Body of pancreas (tissue), 4 donors: ENCODE results near the gene CRPPA. TPM values are rescaled to one million over a fixed set of nuclear protein-coding genes. Genes with fewer than 3 reads are reported as not detected.
"Not testable (repeated sequence)": the region's sequence is repeated elsewhere in the genome, so short reads cannot be mapped to it uniquely, and the experiment has no call there.

Experiments used
- ATAC-seq: fragments of 150-250 bp; one replicate; pipeline ENCODE4 v1.9.1; 2016
- DNase-seq, 4 donors: peaks; one replicate each; pipeline ENCODE4 v3.0.0-alpha.2; 2019
- H3K27ac ChIP-seq, 4 donors: fragments of 200-600 bp; sonication (generic); 1 replicate in 3 of 4; 2 replicates in 1 of 4; pipeline versions ENCODE4 v1.5.1 to v1.6.1; 2016 to 2019; ENCODE audit warnings: mild to moderate bottlenecking in 1 of 4, mixed read lengths in 1 of 4, moderate library complexity in 1 of 4
- H3K27me3 ChIP-seq, 2 donors: fragments of 200-600 bp; sonication (generic); one replicate each; pipeline ENCODE4 v1.6.0; 2016; ENCODE audit warnings: mild to moderate bottlenecking in 1 of 2
- H3K36me3 ChIP-seq, 2 donors: fragments of 200-600 bp; sonication (generic); replicated peaks in 1 of 2; 2 replicates each; pipeline ENCODE4 v1.5.1; 2016; ENCODE audit warnings: low read depth in 2 of 2; ENCODE audit not compliant: insufficient read depth in 1 of 2
- H3K4me1 ChIP-seq: fragments of 200-600 bp; sonication (generic); one replicate; pipeline ENCODE4 v1.6.0; 2016
- H3K4me3 ChIP-seq, 2 donors: fragments of 200-600 bp; sonication (generic); 1 replicate in 1 of 2; 2 replicates in 1 of 2; pipeline ENCODE4 v1.5.1; 2016 to 2019
- H3K9me3 ChIP-seq, 3 donors: fragments of 200-600 bp; sonication (generic); 1 replicate in 2 of 3; 2 replicates in 1 of 3; pipeline ENCODE4 v1.5.1; 2016
- POLR2A ChIP-seq, 3 donors: fragments of 450-650 bp; IDR thresholded peaks; one replicate each; pipeline ENCODE4 v1.6.1; 2016; ENCODE audit warnings: antibody characterized with exemption in 3 of 3, mild to moderate bottlenecking in 2 of 3
- WGBS, 2 donors: methylation state at CpG; one replicate each; pipeline ENCODE4 v1.1.5; 2017; 5-methylcytosine and 5-hydroxymethylcytosine counted together
- intact Hi-C: fragments of 100-400 bp; cut with DNase I; formaldehyde crosslinking; loops from one replicate; pipeline ENCODE4 v1.15.1; 2023
- total RNA-seq, 2 donors: library from RNA; depleted of rRNA; stranded (reverse); fragments of >200 nt; gene quantifications; one replicate each; pipeline ENCODE4 v1.1.0, GENCODE V29; 2016
- TF ChIP-seq, protein P1 (sequence below), 7 experiments: fragments of 450-650 bp in 4 of 7; fragments of 200-600 bp in 3 of 7; sonication (generic) in 3 of 7; IDR thresholded peaks; one replicate each; pipeline ENCODE4 v1.5.1; 2016 to 2019; ENCODE audit warnings: antibody characterized with exemption in 7 of 7

The CRPPA gene
- total RNA-seq, 2 donors from 2014 or later, result 0.66 to 1.0 TPM

DNA sequence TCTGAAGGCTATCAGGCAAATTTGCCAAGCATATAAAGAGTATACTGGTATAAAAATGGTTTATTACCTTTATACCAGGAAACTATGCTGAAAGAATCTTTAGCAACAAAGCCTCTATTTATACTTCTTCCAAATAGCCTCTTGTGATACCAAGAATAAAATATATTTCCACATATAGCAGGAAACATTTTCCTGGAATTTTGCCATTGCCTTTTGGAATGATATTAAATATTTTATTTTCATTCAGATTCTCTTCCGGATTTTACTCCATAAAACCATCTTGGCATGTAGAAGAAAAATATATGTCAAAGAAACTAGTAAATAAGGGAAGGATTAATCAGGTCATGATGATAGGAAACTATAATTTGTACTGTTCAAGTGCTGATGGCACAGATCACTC is 26.5 kb upstream of the CRPPA start:
- no peak overlapping the region for H3K27ac ChIP-seq
- ATAC-seq, result no peak
- no peaks in the 10 kb centered on the region for H3K9me3 ChIP-seq
- H3K36me3 ChIP-seq, result no peaks in the 10 kb centered on the region
- TF ChIP-seq, protein P1, sequence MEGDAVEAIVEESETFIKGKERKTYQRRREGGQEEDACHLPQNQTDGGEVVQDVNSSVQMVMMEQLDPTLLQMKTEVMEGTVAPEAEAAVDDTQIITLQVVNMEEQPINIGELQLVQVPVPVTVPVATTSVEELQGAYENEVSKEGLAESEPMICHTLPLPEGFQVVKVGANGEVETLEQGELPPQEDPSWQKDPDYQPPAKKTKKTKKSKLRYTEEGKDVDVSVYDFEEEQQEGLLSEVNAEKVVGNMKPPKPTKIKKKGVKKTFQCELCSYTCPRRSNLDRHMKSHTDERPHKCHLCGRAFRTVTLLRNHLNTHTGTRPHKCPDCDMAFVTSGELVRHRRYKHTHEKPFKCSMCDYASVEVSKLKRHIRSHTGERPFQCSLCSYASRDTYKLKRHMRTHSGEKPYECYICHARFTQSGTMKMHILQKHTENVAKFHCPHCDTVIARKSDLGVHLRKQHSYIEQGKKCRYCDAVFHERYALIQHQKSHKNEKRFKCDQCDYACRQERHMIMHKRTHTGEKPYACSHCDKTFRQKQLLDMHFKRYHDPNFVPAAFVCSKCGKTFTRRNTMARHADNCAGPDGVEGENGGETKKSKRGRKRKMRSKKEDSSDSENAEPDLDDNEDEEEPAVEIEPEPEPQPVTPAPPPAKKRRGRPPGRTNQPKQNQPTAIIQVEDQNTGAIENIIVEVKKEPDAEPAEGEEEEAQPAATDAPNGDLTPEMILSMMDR (IDR thresholded peaks at IDR 0.05), result no peak
- TF ChIP-seq POLR2A (IDR thresholded peaks at IDR 0.05), result no peak
- 41 to 44% methylated on average over 1 of the region's 1 CpG for WGBS, 2 donors
- intact Hi-C loops, result no loop called here
- H3K4me3 ChIP-seq, result no peak overlapping the region
- H3K27me3 ChIP-seq, result no peaks in the 10 kb centered on the region
- no peaks in the 10 kb centered on the region for H3K4me1 ChIP-seq
- no peak for DNase-seq

DNA sequence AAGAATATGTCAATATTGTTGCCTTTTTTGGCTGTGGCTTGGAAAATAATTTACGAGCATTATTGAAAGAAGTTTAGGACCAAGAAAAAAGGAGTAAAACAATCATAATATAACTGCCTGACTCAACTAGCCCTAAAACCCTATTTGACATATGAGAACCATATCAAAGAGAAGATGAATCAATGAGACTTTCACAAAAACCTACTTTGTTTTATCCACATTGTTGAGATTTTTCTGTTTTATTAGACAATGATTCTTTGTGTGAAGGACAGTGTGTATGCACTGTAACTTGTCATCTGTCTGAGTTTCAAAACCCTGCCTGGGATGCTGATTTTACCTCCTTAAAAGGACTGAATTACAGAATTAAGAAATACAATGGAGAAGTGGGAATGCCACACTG is 25.2 kb upstream of the CRPPA start:
- intact Hi-C loops, result no loop called here
- no peaks in the 10 kb centered on the region for H3K27me3 ChIP-seq
- no peaks in the 10 kb centered on the region for H3K36me3 ChIP-seq
- no peaks in the 10 kb centered on the region for H3K9me3 ChIP-seq
- H3K4me3 ChIP-seq, result no peak overlapping the region
- no peaks in the 10 kb centered on the region for H3K4me1 ChIP-seq
- DNase-seq (no peak), ATAC-seq (no peak)
- 14 to 35% methylated on average over 1 of the region's 1 CpG for WGBS, 2 donors
- TF ChIP-seq, protein P1 (IDR thresholded peaks at IDR 0.05), result no peak
- TF ChIP-seq POLR2A (IDR thresholded peaks at IDR 0.05), result no peak
- H3K27ac ChIP-seq, result no peak overlapping the region

DNA sequence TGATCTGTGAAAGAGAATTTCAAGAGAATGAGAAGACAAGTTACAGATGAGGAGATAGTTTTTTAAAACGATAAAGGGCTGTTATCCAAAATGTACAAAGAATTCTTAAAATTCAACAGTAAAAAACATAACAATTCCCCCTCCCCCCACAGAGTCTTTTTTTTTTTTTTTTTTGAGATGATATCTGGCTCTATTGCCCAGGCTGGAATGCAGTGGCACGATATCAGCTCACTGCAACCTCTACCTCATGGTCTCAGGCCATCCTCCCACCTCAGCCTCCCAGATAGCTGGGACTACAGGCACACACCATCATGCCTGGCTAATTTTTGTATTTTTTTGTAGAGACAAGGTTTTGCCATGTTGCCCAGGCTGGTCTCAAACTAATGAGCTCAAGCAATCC is 22.5 kb upstream of the CRPPA start:
- intact Hi-C loops, H3K9me3 ChIP-seq, H3K27me3 ChIP-seq, H3K27ac ChIP-seq, H3K4me1 ChIP-seq, H3K4me3 ChIP-seq, DNase-seq, H3K36me3 ChIP-seq, ATAC-seq: not testable (repeated sequence)
- WGBS, 2 donors, result 87 to 92% methylated on average over 2 of the region's 2 CpGs

DNA sequence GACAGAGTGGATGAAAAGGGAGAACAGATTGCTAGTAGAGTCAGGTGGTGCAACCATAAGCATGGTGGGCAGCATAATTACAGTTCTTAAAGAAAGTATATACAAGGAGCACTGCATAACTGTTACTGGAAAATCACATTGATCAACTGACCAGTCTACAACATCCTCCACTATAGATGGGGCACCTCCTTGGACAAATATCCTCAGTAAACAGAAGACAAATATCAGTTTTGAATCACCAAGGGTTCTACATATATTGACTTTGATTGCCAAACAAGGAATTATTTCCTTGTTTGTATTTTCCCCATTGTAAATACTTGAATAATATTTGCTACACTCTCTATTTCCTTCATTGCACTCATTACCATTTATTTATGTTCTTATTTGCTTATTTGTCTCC is 17.6 kb upstream of the CRPPA start:
- intact Hi-C loops, result loop anchor here (10.0 kb wide), 1 partner anchor 126 kb away; no protein-coding TSS in a partner anchor
- H3K4me3 ChIP-seq, result no peak overlapping the region
- no peaks in the 10 kb centered on the region for H3K27me3 ChIP-seq
- H3K9me3 ChIP-seq, result no peaks in the 10 kb centered on the region
- no peak overlapping the region for H3K27ac ChIP-seq
- H3K36me3 ChIP-seq, result no peaks in the 10 kb centered on the region
- no peak for DNase-seq
- ATAC-seq, result no peak
- H3K4me1 ChIP-seq, result no peaks in the 10 kb centered on the region
- TF ChIP-seq, protein P1 (IDR thresholded peaks at IDR 0.05), result no peak
- no peak for TF ChIP-seq POLR2A (IDR thresholded peaks at IDR 0.05)

DNA sequence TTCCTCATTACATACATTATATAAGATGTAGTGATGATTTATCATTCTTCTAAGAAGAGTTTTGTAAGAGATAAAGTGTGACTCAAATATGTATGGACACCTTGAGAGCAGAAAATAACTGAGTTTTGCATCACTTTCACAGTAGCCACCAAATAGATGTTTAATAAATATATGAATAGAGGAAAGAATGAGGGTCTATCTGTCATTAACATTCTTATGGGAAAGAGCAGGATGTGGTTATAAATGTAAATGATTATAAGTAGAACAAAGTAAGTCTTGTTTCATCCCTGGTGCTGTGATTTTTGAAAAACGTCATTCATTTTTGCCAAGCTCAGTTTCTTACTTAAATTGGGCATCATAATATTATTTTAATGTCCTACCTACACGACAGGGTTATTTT is 15.0 kb upstream of the CRPPA start:
- H3K27ac ChIP-seq, result no peak overlapping the region
- intact Hi-C loops, result loop anchor here (10.0 kb wide), 1 partner anchor 128 kb away; no protein-coding TSS in a partner anchor

More for the DNA sequence above, 15.0 kb upstream of the CRPPA start:
- TF ChIP-seq, protein P1 (IDR thresholded peaks at IDR 0.05), result no peak
- TF ChIP-seq POLR2A (IDR thresholded peaks at IDR 0.05), result no peak
- no peaks in the 10 kb centered on the region for H3K27me3 ChIP-seq
- no peak overlapping the region for H3K4me3 ChIP-seq
- no peak for ATAC-seq
- 47 to 57% methylated on average over 2 of the region's 2 CpGs for WGBS, 2 donors
- H3K9me3 ChIP-seq, result no peaks in the 10 kb centered on the region
- H3K36me3 ChIP-seq, result no peaks in the 10 kb centered on the region
- DNase-seq, result no peak
- no peaks in the 10 kb centered on the region for H3K4me1 ChIP-seq
